ENCODE measurements around the gene VWA5B1.
"Not testable (repeated sequence)": the region's sequence is repeated elsewhere in the genome, so short reads cannot be mapped to it uniquely, and the experiment has no call there.

The VWA5B1 gene

DNA sequence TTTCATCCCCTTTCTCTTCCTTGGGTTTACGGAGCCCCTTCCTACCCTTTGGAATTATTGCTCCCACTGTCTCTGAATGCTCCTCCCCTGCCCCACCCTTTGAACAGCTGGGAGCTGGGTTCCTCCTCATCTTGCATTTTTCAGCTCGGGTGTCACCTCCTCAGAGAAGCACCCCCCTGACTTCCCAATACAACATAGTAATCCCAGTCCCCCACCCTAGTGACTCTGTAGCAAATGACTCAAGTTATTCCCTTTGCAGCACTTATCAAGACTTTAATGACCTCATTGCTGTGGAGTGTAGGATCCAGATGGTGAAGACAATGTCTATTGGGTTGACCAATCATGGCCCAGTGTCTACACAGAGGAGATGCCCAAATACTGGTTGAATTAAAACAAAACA, 8.9 kb upstream of the VWA5B1 start:
- DNase-seq = no peak

DNA sequence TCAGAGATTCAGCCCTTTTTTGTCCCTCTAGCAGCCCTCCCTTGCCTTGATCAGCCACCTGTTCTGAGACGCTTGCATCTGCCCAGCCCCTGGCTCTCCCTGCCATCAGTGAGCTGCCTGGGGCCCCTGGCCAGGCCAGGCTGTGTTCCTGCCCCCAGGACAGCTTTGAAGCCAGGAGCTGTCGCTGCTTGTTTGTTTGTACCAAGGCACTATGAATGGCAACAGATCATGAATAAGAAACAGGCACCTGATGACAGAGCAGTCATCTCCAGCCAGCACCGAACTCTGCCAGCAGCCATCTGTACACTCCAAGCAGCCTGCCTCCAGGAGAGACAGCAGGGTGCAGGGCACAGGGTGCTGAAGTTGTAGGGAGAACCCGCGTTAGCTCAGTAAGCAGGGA, 8.1 kb upstream of the VWA5B1 start:
- DNase-seq = no peak

DNA sequence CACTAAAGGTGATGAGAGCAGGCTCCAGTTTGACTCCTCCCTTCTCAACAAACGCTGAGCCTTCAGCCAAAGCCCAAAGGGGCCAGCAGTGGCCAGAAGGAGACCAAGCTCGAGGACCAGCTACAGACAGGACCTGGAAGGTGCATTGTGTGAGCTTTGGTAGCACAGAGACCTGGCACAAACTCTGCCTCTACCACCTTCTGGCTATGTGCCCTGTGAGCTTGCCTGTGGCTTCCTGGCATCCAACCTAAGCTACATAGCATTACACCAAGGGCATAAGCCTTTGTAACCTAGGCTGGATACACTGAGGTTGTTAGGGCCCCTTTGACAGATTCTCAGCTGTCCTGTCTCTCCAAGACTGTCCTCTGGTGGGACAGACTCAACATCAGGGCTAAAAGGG, 6.6 kb upstream of the VWA5B1 start:
- no peak for DNase-seq

DNA sequence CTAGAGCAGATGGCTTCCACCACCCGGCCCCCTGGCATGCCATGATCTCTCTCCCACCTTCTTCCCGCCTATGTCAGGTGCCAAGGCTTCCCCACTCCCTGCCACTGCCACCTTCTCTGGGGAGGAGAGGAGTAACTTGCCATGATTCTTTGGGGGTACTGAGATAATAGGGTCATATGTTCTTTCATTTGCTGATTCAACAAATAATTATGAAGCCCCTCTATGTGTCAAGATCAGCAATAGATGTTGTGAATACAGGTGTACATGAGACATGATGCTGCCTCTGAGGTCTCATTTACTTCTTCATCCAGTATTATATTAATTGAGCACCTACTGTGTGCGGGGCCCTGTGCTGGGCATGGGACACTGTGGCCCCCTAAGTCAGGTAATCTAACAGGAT, 6.0 kb upstream of the VWA5B1 start:
- no peak for DNase-seq

DNA sequence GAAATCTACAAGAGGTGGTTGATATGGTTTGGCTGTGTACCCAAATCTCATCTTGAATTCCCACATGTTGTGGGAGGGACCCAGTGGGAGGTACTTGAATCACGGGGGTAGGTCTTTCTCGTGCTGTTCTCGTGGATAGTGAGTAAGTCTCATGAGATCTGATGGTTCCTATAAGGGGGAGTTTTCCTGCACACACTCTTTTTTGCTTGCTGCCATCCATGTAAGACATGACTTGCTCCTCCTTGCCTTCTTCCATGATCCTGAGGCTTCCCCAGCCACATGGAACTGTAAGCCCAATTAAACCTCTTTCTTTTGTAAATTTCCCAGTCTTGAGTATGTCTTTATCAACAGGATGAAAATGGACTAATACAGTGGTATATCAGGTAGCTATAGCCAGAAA, 5.2 kb upstream of the VWA5B1 start:
- DNase-seq = no peak

DNA sequence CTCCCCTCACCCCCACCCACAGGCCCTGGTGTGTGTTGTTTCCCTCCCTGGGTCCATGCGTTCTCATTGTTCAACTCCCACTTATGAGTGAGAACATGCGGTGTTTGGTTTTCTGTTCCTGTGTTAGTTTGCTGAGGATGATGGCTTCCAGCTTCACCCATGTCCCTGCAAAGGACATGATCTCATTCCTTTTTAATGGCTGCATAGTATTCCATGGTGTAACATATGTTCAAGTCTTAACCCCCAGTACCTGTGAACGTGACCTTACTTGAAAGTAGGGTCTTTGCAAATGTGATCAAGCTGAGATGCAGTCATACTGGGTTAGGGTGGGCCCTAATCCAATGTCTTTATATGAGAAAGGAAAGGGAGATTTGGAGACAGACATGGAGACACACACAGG, 3.0 kb upstream of the VWA5B1 start:
- DNase-seq = not testable (repeated sequence)

DNA sequence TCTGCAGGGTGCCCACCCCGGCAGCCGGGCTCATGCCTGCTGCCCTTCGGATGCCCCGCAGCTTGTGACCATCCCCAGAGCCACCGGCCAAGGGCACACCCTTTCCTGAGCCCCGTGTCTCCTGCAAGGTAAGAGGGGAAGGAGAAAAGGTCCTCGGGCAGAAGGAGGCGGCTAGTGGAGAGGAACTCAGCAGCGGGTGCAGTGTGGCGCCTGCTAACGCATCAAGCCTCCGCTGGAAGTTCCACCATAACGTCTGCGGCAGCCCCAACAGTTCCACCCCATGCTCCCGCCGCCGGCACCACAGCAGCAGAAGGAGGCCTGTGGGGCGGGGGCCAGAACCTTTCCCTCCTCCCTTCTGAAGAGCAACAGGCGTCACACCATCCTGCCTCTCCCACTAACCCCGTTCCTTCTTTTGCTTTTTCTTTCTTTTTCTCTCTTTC, 990 bp downstream of the VWA5B1 start:
- DNase-seq = no peak

DNA sequence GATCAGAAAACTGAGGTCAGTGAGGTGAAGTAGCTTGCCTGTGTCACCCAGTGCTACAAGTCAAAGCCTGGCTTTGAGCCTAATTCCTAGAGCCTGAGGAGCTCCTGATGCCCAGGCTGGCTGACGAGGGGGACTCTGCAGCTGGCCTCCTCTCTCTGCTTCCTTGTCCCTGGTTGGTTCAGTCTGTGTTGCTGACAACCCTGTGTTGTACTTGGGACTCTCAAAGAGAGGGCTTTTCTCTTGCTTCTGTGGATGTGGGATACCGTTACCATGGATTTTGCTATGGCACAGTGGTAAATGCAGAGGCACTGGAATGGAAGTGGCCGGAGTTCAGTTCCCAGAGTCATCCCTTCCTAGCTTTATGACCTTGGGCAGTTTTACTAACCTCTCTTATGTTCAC, 8.0 kb downstream of the VWA5B1 start:
- no peak for DNase-seq

DNA sequence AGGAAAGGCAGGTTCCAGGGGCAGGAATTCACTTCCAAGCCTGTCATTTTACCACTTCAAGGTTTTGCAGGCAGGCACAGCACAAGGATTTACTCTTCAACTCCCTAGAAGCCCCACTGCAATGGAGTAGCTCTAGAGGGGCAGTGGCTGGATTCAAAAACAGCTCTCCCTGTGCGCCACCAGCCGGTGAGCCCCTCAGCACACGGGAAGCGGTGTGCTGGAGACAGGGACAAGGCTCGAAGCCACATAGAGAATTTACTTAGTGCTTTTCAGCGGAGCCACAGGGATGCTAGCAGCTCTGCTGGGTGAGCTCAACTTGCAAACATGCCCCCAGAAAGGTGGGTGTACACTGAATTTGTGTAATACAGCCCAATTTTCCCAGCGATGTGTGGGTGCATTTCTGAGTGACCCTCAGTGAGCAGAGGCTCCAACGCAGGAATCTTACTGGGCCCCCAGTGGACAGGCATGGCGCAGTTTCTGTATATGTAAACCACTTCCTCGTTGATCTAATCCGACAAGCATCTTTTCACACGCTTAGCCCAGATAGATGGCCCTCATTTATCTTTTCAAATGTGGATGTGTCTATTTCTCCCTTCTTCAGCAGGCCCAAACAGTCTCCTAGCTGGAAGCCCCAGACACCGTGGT, 10.9 kb downstream of the VWA5B1 start:
- DNase-seq = no peak

DNA sequence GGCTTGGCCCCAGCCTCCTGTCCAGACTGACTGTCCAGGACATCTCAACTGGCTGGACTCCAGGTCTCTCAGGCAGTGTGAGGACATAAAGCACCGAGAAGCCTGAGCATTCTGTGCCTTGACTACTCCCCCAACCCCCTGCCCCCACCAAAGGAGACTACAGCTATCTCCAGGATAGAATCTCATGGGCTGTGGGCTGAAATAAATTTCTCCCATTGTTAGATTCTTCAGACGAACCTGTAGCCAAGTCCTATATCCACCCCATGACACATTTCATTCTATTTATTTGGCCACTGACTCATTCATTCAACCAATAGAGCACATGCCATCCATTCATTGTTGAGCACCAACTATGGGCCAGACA, 11.4 kb downstream of the VWA5B1 start:
- DNase-seq = no peak

DNA sequence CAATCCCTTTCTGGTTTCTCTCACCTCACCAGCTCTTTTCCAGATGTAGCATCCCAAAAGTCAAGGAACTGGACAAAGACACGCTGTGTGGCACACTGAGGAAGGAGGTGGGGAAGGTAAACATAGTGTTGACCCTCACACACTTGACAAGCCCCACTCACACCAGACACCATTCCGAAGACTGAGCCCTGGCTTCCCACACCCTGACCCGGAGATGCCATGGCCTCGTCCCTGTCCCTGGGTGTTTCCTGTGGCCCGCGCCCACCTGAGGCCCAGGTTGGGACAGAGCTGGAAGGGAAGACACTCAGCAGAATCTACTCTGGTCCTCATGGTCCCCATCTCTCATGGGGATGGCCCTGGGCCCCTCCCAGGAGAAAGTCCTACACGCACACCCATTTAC, 16.4 kb downstream of the VWA5B1 start:
- DNase-seq = no peak

DNA sequence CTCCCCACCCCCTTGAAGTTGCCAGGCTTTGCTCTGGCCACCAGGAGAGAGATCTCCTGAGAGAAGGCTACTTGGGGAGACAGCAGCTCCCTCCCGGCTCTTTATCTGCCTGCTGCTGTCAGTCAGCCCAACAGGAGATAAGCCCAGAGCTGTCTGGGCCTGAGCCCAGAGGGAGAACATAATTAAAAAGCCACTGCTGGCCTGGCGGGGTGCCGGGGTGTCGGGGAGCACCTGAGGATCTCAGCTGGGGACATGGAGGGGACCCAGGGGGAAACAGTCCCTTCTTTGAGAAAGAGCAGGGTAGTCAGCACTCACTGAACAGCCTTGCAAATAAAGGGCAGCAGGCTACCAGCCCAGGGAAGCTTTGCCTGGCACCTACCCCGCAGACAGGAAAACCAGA, 17.9 kb downstream of the VWA5B1 start:
- DNase-seq = no peak

DNA sequence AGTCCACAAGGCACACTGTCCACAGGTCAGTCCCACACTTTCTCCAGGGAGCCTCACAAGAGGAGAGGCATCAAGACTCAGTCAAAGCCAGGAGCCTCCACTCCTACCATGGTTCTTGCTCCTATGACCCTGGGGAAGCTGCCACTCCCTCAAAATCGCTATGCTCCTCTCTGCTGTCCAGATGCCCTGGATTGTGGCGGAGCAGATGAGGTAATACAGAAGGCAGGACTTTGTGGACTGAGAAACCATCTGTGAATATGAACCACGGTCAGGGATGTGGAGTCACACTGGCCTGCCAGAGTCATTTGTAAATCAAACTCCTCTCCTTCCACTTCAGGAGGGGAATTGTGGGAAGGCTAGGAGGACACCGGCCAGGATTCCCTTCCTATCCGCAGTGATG, 20.6 kb downstream of the VWA5B1 start:
- DNase-seq = no peak

DNA sequence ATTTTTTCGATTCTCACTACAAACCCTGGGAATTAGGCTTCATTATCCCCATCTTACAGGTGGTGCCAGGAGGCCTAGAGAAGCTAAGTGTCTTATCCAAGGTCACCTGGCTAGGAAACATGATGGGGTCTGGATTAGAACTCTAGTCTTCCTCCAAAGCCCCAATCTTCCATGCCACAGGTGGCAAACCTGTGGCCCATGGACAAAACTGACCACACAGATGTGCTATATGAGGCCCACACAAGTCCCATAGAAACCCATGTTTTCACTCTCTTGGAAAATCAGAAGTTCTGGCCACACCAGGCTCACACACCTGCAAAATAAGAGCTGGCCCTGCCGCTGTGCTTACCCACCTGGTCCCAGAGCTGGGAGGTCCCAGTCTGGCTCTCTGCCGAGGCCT, 21.6 kb downstream of the VWA5B1 start:
- DNase-seq = no peak

DNA sequence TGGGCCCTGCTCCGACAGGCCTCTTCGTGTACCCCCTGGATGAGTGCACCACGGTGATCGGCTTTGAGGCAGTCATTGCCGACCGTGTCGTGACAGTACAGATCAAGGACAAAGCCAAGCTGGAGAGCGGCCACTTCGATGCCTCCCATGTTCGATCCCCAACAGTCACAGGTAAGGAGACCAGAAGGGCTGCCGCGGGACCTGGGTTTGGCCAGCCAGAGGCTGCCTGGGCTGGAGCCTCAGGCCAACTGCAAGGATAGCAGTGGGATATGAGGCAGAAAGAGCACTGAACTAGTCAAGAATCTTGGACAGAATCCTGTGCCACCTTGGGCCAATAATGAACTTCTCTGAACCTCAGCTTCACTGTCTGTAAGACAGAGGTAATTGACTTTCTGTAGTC, 22.1 kb downstream of the VWA5B1 start:
- DNase-seq = no peak

DNA sequence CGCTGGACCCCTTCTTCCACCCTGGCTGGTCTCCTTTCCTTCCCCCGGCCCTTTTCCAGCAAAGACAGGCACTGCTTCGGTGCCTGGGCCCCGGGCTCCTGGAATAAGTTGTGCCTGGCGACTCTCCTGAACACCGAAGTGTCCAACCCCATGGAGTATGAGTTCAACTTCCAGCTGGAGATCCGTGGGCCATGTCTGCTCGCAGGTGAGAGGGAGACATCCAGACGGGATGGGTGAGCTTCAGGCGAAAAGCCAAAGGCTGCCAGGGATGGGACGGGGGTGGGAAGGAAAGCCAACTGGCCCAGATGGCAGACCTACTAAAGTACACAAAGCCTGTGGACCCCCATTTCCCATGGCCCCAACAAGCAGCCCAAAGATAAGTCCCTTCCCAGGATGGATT, 26.8 kb downstream of the VWA5B1 start:
- DNase-seq = no peak

DNA sequence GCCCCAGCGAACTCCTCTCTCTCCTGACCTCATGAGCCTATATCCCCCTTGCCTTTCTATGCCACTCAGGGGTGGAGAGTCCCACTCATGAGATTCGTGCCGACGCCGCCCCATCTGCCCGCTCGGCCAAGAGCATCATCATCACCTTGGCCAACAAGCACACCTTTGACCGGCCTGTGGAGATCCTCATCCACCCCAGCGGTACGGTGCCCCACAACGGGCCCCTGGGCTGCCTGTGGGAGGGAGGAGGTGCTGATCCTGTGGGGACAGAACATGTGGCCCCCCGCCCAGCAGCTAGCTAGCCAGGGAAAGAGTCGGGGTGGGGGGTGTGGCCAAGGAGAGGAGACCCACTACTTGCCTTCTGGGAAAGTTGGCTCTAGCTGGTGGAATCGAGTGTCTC, 27.8 kb downstream of the VWA5B1 start:
- no peak for DNase-seq

DNA sequence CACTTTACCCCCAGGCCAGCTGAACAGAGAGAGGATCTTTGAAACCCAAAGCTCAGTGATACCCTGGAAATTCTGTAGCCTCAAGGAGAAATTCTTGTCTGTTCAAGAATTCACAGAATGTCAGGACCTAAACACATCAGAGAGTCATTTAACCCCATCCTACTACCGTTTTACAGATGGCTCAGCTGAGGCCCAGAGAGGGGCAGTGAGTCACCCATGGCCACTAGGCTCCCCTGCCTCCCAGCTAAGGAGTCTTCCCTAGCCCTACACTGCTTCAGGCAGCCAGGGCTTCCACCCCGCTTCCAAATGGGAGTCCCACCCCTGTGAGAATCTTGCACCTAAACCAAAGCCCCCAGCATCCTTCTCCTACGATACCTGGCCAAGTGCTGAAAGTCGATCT, 28.3 kb downstream of the VWA5B1 start:
- no peak for DNase-seq

DNA sequence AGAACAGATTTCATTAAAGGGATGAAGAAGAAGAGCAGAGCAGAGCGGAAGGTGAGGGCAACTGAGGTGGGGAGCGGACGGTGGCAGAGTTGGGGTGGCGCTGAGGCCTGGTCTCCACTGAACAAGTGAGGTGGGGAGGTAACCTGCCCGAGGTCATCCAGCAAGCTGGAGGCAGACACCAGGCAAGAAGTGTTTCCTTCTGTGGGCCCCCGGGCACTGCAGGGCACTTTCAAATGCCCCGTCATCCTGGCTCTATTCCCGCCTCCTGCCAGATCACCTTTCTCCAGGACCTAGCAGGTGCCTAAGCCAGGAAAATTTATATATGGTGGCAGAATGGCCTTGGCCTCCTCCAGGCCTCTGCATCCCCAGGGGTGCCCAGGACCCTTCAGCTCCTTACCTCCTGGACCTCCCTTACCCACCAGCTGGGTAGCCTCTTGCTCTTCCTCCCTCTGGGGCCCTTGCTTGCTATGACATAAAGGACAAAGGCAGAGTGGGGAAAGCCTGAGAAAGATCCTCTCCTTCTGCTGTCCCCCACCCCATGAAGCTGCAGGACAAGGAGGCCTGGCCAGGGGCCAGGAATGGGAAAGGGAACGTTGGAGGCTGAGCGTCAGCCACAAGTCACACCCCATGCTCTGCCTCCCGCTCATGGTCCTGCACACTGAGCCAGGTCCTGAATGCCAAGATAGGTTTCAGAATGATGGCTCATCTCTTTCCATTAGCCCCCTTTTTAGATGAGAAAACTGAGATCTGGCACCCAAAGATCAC, 29.0 kb downstream of the VWA5B1 start:
- DNase-seq = no peak

DNA sequence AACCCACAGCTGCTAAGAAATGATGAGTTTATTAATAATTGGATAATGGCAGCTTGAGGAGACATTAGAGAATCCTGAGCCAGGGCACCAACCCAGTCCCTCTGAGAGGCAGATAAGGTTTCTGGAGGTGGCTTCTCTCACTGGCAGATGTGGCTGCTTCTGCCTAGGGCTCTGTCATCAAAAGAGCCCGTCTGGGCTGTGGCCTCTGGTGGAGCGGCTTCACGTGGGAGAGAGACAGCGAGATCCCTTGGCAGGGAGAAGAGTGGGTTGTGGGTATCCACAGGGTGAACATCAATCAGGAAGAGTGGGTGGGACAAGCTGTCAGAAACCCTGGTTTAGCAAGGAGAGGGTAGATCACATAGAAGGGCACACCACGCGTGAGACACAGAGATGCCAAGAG, 30.0 kb downstream of the VWA5B1 start:
- DNase-seq = no peak

DNA sequence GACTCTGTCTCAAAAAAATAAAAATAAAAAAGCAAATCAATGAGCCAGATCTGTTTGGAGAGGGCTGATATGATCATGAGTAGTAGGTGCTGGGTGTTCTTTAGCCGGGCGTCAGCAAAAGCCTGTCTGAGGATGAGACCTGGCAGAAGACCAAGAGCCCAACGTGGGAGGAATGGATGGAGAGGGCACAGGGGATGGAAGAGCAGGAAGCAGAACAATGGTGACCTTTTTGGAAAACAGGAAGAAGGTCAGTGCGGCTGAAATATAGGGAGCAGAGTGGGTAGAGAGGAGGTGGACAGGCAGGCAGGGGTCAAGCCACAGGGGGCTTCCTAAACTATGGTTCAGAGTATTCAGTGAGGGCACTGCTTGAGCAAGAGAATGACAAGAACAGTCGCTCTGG, 30.9 kb downstream of the VWA5B1 start:
- DNase-seq = no peak

DNA sequence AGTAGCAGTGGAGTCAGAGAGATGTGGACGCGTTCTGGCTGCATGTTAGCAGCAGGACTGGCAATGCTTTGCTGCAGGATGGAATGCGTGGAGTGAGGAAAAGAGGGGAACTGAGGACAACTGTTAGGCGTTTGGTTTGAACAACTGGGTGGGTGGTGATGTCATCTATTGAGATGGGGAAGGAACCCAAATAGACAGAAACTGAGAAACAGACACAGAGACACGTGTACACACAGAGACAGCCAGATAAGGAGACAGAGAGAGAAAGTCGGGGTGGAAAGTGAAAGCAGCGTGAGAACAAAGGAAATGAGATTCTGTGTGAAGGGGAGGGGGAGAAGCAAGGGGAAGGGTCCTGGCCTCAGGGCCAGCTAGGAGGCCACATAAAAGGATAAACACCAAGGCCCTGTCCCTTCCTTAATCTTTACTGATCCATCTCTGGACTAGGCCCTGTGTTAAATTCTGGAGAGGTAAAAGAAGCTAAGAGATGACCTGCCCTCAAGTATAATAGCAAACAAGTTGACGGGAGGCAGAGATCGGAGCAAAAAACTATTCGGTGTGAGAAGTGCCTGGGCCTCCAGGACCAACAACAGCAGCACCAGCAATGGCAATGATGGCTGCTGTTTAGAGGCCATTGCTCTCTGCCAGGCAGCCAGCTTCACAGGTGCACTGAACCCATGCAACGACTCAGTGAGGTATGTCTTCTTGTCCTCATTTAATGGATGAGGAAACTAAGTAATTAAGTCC, 31.6 kb downstream of the VWA5B1 start:
- no peak for DNase-seq

DNA sequence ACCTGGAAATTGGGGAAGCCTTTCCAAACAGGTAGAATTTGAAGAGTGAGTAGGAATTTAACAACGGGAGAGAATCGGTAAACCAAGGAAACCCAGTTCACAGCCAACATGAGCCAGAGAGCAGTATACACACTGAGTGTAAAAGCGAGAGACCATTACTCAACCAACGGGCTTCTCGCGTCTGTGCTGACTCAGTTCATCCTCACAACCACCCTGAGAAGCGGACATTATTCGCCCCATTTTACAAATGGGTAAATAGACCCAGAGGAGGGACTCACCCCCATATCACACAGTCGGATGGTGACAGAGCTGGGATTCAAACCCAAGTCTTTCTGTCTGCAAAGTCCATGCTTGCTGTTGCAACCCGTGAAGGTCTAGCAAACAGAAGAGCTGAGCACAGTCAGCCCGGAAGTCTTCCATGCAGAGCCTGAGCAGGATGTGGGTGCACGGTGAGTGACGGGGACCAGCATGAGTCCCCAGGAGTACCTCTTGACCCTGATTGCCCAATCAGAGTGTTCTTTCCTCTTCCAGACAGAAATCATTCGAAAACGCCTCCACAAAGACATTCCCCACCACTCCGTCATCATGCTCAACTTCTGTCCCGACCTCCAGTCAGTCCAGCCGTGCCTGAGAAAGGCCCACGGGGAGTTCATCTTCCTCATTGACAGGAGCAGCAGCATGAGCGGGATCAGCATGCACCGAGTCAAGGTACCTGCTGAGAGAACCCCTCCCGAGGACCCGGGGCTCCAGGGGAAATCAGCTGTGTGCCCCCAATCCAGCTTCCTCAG, 32.3 kb downstream of the VWA5B1 start:
- no peak for DNase-seq

DNA sequence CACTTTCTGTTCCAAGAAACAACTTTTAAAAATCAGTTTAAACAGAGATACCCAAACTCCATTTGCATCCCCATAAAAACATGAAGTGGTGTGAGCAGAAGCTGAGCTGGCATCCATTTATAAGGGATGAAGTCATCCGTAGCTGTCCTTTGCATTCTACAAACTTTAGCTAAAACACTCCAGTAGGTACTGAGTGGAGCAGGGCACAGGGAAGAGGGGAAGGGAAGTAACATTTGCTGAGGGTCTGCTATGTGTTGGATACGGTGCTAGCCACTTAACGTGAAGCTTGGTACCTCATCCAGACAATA, 32.9 kb downstream of the VWA5B1 start:
- no peak for DNase-seq

Data from NCI-H1436 treated with DMSO at 0.1 percent for 48 hours (cell line).